GM18907 (cell line): Measurements from ENCODE around the gene SPATA9.

Experiments used
- ATAC-seq: cut with Tn5 transposase; IDR thresholded peaks from one replicate; pipeline ENCODE4 v1.9.1; 2021; ENCODE audit warnings: mild to moderate bottlenecking, moderate library complexity; ENCODE audit not compliant: unreplicated experiment

The SPATA9 gene, protein sequence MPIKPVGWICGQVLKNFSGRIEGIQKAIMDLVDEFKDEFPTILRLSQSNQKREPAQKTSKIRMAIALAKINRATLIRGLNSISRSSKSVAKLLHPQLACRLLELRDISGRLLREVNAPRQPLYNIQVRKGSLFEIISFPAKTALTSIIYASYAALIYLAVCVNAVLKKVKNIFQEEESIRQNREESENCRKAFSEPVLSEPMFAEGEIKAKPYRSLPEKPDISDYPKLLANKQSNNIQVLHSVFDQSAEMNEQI

DNA sequence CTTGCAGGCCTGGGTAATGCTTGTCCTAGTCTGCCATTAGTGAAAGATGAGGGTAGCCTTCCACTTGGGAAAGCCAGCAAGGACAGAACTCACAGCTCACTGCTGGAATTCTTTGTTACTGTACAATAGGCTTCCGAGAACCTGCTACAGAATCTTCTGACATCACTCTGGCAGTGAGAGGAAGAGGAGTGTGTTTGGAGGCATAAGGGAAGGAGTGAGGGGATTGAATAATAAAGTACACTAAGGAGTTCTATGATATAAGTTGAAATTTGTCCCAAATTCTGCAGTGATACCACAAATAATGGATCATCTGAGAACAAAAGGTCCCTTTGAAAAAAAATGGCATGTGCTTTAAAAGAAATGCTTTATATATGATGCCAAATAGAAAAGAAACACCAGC is at the start of gene SPATA9:
TSS of gene SPATA9 (minus strand) at position 101 of the 400 bp plus-strand sequence. CDS start 137 bp downstream, outside the sequence.
- ATAC-seq: no peak

DNA sequence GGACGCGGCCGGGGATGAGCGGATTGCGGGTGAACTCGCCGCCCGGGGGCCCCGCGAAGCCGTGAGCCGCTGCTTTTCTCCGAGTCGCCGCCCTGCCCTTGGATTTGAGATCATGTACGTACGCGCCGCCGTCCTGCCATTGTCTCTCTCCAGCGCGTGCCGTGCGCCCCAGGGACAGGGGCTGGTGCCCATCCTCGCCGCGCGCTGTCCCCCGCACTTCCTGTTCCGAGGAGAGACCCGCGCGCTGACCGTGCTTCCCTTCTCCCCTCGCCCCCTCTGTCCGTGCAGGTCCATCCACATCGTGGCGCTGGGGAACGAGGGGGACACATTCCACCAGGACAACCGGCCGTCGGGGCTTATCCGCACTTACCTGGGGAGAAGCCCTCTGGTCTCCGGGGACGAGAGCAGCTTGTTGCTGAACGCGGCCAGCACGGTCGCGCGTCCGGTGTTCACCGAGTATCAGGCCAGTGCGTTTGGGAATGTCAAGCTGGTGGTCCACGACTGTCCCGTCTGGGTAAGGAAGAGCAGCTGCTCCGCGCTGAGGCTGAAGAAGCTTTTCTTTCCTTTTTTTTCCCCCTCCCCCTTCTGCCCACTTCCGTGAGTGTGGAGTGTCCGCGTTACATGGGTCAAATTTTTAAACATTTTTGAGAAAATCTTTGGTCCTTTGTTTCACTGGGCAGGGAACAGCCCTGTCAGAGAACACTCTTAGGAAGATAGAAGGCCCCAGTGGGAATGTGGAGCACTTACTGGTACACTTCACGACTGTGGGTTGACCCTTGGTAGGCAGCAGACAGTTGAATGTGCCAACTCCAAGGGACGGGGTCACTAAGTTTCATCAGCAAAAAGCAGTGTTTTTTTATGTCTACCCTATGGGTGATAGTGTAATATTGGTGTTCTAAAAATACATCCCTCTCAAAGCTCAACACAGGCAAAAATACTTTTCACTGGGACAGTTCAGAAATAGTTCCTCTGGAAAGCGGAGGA is 49.1 kb upstream of the SPATA9 start:
- ATAC-seq: peak; percentile 43

- ATAC-seq: peak; percentile 49
These were observed 48.2 kb upstream of the SPATA9 start, which contains the start of gene RHOBTB3 for GRCh38 chr5:95730730-95731570. TSS of gene RHOBTB3 (plus strand) at chr5:95731336. CDS start at chr5:95731683, 347 bp downstream.

DNA sequence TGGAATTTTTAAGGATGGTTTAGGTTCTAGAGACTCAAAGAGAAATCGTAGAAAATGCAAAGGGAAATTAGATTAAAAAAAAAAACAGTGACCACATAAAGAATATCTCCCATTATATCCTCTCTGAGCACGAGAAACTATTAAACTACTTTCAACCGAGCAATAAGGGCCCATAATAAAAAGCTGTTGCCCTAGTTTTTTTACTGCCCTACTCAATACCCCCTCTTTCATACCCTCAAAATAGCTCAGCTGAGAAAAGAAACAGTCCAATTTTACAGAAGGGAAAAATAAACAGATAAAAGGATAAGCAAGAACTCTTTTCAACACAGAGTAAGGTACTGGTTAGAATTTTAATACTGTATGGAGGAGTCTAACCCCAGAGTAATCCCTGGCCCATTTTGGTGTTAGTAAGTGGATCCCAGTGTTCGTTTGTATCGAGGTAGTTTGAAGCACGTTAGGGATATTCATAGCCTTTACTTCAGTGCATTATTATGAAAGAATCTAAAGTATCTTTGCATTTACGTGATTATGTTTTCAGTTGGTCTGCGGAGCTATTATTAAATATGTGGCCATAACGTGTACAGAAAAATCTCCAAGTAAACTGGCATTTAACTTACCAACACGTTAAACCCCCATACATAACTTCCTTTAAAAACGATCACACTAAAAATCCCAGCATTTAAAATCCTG is 47.4 kb upstream of the SPATA9 start:
- ATAC-seq: no peak

DNA sequence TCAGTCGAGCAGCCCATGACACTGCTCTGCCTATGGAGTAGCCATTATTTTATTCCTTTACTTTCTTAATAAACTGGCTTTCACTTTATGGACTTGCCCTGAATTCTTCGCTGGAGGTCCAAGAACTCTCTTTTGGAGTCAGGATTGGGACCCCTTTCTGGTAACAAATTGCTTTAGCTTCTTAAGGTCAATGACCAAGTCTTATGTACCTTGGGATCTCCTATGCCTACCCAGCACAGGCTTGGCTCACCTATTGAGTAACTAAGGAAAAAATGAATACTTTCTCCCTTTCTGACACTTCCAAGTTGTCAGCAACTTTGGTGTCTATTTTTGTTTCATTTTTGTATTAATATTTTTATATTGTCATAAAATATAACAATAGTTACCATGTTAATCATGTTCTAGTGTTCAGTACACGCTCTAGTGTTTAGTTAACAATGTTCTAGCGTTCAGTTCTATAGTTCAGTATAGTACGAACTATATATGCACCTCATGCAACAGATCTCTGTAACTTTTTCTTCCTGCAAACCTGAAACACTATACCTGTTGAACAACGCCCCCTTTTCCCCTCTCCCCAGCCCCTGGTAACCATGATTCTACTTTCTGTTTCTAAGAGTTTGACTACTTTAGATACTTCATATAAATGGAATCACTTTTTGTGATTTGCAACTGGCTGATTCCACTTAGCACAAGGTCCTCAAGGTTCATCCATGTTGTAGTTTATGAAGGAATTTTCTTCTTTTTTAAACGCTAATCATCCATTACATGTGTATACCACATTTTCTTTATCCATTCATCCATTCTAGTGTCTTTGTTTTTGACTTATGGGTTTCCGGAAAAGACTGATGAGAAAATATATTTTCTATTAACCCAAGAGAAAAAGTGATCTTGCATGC is 46.6 kb upstream of the SPATA9 start:
- no peak for ATAC-seq

- no peak for ATAC-seq
These were observed 45.8 kb upstream of the SPATA9 start for GRCh38 chr5:95728494-95729114.

DNA sequence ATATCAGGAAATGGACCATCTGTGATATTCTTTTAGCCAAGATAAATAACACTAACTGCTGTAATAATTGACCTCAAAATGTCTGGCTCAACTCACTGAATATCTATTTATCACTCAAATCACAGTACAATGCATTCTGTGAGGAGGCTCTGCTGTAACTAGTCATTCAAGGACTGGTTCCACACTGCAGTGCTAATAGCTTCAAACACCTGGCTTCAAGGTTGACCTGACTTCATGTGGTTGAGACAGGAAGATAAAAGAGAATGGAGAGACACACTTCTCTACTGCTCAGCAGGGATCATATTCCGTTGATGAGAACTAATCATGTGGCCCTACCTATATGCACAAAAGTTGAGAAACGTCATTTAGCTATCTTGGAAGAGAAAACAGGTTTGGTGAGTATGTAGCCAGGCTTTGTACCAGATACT is 45.0 kb upstream of the SPATA9 start:
- peak; percentile 32 for ATAC-seq

- no peak for ATAC-seq
These were observed 44.3 kb upstream of the SPATA9 start for GRCh38 chr5:95726811-95727763.

GRCh38 chr5:95725937-95726810 is 43.4 kb upstream of the SPATA9 start:
- ATAC-seq: peak; percentile 42

GRCh38 chr5:95725071-95725820 is 42.5 kb upstream of the SPATA9 start:
- no peak for ATAC-seq

DNA sequence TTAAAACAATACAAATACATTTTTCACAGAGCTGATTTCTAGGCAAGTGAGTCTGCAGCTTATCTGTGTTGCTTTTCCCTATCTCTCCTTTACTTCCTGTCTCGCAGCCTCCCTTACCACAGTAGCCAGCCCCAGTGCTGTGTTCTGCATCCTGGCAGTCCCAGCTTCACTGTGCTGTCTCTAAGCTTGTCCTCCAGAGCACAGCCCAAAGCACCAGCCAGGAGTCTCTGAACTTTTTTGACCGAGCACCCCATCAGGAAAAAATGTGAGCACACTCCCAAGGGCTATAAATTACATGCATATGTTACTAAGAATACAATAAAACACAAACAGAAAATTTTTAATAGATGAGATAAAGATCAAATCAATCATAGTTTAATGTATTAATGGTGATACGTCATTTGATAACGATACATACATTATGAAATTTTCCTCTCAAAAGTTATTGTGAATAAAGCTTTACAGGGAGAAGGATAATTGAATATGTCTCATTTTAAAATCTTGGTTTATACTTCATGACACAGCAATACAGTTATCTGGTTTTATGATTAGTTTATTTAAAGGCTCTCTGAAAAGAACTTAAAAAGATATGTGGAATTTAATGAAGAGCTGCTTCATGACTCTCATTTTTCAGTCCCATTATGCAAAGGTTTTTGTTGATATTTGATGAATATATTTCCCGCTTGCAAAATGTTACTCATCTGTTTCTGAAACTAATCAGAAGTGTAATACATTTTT is 41.0 kb upstream of the SPATA9 start:
- ATAC-seq: no peak

GRCh38 chr5:95721582-95722295 is 38.9 kb upstream of the SPATA9 start:
- ATAC-seq: no peak

DNA sequence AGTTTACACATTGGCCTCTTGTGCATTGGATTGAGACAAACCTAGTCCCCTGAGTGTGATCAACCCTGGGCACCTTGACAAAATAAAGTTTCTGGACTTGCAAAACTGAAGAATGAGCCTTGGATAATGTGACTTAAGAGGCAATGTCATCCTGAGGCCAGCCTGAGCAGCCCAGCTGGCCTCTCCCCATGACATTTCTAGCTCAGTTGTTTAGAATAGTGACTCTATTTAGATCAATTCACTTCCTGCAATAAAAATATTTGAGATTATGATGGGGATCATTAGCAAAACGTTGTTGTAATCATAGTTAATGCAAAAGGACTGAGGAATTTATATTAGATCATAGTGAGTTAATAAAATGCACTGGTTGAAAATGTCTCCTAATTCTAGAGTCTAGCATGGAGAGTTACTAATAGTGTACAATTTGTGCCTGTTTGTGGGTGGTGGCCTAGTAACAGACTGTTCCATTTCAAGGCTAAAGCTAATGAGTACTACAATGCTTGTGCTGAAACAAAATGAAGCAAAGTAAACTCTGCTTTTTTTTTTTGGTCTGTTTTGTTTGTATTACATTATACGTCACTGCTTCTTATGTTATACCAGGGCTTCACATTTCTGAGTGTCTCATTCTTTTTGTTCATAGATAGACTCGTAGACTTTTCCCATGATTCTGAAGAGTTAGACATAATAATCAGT is 37.4 kb upstream of the SPATA9 start:
- ATAC-seq: no peak

GRCh38 chr5:95718738-95719137 is 35.9 kb upstream of the SPATA9 start:
- ATAC-seq: no peak
